CD1c-positive myeloid dendritic cell (primary cell): Measurements from ENCODE around the gene C9orf152.
A peak's percentile ranks its signal among the peaks of the same experiment; 100 is the strongest.
"Not testable (repeated sequence)": the region's sequence is repeated elsewhere in the genome, so short reads cannot be mapped to it uniquely, and the experiment has no call there.

Experiments
- DNase-seq: peaks from one replicate; pipeline ENCODE4 v3.0.0-alpha.2; 2016; ENCODE audit errors: extremely low spot score

The C9orf152 gene

DNA sequence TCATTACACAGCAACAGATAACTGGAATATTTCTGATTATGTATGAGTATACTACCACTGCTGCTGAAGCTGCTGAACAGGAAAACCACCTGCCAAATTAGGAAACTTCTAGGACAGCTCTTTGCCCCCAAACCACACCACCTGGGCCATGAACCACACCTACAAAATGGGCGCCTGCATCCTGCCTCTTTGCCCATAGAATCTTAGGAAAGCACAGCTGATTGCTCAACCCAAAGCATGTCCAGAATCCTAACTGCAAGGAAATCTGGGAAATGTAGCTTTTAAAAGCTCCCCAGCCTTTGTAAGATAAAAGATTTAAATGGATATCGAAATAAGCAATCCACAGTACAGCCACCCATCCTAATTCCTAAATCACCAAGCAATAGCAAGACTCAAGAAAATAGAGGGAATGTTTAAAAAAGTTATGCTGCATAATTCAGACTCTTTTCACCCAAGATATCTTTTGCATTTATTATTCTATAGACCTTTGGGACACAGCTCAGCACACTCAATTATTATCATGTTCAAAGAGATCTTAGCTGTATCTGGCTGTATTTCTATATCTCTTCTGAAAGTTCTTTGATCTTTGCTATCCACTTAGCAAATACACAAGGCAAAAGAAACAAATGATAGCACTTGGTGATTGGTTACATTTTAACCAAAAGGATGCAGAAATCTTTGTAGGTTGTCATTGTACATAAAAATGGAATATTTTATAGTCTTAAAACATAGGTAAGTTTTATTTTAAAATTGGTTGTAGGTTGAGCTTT is 6.8 kb upstream of the C9orf152 start:
- DNase-seq: no peak

DNA sequence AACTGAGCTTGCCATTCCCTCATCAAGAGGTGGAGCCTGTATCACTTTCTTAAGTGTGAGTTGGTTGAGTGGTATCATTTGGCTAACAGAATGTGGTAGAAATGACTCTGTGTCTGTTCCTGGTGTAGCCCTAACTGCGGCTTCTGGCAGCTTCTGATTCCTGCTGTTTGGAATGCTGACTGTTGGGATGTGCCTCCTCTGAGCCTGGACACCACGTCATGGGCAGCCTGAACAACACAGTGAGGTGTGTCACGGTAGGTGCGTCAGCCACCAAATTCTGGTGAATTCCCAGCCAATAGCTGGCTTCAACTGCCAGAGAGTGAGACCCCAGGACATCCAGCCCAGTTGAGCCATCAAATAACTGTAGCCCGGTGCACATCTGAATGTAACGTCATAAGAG is 6.1 kb upstream of the C9orf152 start:
- DNase-seq: no peak

GRCh38 chr9:110213413-110214044 is 5.6 kb upstream of the C9orf152 start:
- no peak for DNase-seq

- DNase-seq: no peak
These were observed 803 bp downstream of the C9orf152 start for GRCh38 chr9:110207071-110207641.

- no peak for DNase-seq
These were observed 1.6 kb downstream of the C9orf152 start for GRCh38 chr9:110206389-110206788.

GRCh38 chr9:110205612-110206011 is 2.3 kb downstream of the C9orf152 start:
- DNase-seq: not testable (repeated sequence)

- no peak for DNase-seq
These were observed 5.7 kb downstream of the C9orf152 start for GRCh38 chr9:110202232-110202631.

GRCh38 chr9:110199643-110200042 is 8.3 kb downstream of the C9orf152 start:
- DNase-seq: no peak

DNA sequence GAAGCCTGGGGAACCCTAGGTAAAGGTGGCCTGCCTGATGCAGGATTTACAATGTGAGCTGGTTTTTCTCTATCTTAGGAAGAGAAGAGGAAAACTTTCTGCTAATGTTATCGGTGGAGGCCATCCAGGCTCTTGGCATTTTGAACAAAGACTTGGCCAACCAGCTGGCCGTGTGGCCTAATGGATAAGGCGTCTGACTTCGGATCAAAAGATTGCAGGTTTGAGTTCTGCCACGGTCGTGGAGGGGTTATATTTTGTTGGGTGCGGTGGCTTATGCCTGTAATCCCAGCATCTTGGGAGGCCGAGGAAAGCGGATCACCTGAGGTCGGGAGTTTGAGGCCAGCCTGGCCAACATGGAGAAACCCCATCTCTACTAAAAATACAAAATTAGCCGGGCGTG is 9.6 kb downstream of the C9orf152 start:
- DNase-seq: no peak

GRCh38 chr9:110197330-110198187 is 10.4 kb downstream of the C9orf152 start:
- no peak for DNase-seq

DNA sequence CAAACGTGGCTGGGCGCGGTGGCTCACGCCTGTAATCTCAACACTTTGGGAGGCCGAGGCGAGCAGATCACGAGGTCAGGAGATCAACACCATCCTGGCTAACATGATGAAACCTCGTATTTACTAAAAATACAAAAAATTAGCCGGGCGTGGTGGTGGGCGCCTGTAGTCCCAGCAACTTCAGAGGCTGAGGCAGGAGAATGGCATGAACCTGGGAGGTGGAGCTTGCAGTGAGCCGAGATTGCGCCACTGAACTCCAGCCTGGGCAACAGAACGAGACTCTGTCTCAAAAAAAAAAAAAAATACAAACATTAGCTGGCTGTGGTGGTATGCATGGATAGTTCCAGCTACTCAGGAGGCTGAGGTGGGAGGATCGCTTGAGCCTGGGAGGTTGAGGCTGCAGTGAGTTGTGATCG is 11.9 kb downstream of the C9orf152 start:
- not testable (repeated sequence) for DNase-seq

DNA sequence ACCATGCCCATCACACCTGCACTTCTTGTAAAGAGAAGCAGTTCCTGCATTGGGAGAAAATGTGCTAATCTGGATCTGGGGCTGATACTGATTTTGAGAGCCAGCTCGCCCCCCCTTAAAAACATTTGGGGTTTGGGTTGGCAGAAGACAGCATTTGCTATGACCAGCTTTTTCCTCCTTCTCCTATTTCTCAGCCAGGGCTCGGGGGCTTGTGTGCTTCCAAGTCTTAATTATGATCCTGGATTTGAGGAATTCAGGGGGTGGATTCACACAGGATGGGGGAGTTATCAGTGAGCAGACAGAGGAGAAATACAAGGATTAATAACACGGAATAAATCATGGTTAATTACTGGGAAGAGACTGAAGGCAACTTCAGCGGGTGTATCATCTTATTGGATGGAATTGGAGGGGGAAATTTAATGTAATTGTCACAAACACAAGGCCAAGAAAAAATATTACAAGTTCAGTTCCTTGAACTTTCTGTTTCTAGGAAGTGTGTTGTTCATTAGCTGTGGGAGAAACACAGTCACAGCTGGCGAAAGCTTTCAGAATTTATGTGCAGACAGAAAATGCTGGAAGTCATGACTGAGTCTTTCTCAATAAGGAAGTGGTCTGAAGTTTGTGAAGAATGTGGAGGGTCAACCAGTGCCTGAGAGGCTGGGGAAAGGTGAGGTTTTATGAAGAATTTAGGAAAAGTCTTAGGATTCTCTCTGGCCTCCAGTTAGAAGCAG is 15.3 kb downstream of the C9orf152 start:
- DNase-seq: peak; percentile 25

GRCh38 chr9:110191615-110192014 is 16.3 kb downstream of the C9orf152 start:
- no peak for DNase-seq

GRCh38 chr9:110189559-110190320 is 18.2 kb downstream of the C9orf152 start:
- no peak for DNase-seq

GRCh38 chr9:110188991-110189390 is 19.0 kb downstream of the C9orf152 start:
- peak; percentile 48 for DNase-seq

DNA sequence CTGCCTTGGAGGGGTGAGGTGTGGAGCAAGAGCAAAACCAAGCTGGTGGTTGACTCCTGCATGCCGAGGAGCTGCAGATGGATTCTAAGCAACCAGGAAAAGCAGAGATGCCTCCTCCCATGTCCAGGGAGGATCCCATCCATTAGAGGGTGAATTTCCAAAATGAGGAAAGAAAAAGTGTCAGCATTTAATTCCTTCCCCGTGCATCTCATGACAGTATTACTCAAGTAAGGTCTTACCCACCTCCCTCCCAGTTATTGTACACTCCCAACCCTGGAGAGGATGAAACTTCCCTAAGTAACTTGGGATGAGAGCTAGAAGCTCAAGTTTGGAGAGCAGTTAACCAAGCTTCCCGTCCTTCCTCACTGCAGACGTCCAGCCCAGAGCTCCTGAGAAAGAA is 19.9 kb downstream of the C9orf152 start:
- no peak for DNase-seq

DNA sequence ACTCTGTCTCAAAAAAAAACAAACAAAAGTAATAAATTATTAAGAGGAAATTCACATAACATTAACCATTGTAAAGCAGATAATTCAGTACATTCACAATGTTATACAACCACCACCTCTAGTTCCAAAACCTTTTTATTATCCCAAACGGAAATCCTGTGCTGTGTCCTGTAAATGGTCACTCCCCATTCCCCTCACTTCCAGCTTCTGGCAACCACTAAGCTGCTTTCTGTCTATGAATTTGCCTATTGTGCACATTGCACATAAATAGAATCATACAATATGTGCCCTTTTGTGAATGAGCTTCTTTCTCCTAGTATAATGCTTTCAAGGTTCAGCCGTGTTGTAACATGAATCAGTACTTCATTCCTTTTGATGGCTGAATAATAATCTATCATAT is 20.8 kb downstream of the C9orf152 start:
- no peak for DNase-seq

DNA sequence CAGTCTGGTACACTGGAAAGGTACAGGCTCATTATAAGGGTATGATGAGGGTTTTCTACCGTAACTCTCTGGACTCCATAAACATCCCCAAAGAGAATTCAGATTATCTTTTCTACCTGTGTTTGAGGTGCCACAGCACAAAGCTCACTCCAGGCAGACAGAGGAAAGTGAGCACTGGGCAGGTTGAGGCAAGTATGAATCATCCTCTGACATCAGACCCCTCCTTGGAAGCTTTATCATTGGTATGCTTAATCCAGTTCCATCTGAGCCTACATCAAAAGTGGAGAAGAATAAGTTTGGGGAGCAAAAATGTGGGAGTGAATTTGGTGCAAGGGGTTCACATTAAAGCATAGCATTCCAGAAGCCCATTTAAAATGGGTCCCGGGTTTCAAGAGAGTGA is 21.7 kb downstream of the C9orf152 start:
- no peak for DNase-seq

DNA sequence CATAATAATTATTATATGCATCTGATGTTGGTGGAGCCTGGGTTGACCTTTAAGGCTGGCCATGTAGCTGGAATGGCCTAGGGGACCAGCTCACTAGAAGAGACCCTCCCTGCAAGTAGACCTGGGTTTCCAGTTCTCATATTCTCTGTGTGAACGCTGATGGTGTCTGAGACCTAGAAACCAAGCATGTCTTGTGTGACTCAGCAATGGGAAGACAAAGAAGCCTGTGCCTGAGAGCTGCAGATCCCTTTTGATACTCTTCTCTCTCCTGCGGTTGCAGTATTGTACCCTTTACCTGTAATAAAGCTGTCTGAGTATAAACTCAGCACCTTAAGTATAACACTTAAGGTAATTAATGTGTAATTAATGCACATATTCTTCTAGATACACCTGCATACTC is 22.2 kb downstream of the C9orf152 start:
- DNase-seq: no peak

GRCh38 chr9:110183208-110184145 is 24.5 kb downstream of the C9orf152 start:
- DNase-seq: peak; percentile 72
